ENCODE measurements around the gene ZC3HAV1.

- TF ChIP-seq TCF12 (IDR thresholded peaks at IDR 0.05; ENCODE audit: low read depth) (no peak), CEBPB (IDR thresholded peaks at IDR 0.05) (no peak)
Measured at GRCh38 chr7:139061416-139061815, 48.1 kb downstream of the ZC3HAV1 start.
